ENCODE measurements around the gene SLC29A1. TPM values are rescaled to one million over a fixed set of nuclear protein-coding genes. Genes with fewer than 3 reads are reported as not detected.

SLC29A1 gene
- total and polyA plus RNA-seq, 9 of the 15 experiments (the other 6 are each of a cell fraction or from before 2014, with no cell fraction given): 18.9 to 170 (median 57.7) TPM

DNA sequence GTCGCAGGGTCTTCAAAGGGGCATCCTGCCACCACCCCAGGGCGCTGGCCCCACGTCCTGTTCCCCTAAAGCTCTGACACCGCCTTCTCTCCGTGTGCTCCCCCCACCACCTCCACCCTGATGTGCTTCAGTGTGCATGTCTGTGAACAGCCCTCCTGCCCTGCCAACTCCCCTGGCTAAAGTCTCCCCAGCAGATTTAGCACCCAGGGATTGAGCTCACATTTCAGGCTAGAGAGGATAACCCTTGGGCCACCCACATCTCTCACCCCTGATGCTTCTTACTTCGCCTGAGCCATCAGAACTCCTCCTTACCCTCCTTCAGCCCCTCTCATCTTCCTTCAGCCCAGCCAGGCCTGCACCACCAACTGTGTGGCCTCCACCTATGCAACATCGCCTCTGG, 54.4 kb downstream of the SLC29A1 start (continued):
- TF ChIP-seq NFE2 (IDR thresholded peaks at IDR 0.05; ENCODE audit: low read depth): no peak

DNA sequence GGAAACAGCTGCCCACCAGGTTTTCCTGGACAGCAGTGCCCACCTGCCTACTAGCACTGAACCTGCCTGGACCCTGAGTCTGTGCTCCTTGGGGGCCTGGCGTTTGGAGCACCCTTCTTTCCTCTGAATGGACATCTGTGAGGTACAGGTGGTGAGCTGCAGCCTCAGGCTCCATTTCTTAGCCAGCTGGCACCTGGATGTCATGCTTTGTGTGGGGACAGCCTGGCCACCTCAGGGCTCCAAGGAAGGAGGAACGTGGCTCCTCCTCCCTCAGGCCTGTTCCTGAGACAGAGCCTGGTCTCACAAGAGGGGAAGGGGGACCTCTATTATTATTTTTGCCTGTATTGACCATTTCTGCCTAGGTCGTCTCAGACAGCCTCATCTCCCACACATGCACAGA, 54.9 kb downstream of the SLC29A1 start:
- Histone ChIP-seq H3K36me3 (ENCODE audit: control insufficient read depth, insufficient read depth, low read length) (no peaks in the 10 kb centered on the region), H3K9ac (ENCODE audit: insufficient read depth in 1 of 2, low read depth in 2 of 2, low read length in 2 of 2) (no peak overlapping the region), H3K9me3 (replicated peaks; ENCODE audit: control insufficient read depth, insufficient read depth, low read depth, low read length) (no peaks in the 10 kb centered on the region), H3K79me2 (ENCODE audit: control insufficient read depth, insufficient read depth, low read length) (no peaks in the 10 kb centered on the region), H3K27me3 (ENCODE audit: control insufficient read depth in 2 of 2, insufficient read depth in 2 of 2, low read length in 2 of 2) (peaks cover 69 to 89% of the 10 kb centered on the region in 2 experiments), H3K4me2 (ENCODE audit: insufficient read depth, low read length) (no peak overlapping the region), H3K4me3 (no peak overlapping the region), H3K4me1 (replicated peaks in 1 of 2; ENCODE audit: control insufficient read depth in 2 of 2, insufficient read depth in 2 of 2, low read length in 2 of 2) (peaks cover 0 to 22% of the 10 kb centered on the region in 2 experiments; a peak in 2 of 5 replicates), H4K20me1 (replicated peaks; ENCODE audit: control insufficient read depth, insufficient read depth, low read length) (peaks cover 14% of the 10 kb centered on the region), H3K9me1 (ENCODE audit: control insufficient read depth, insufficient read depth, low read length) (peaks cover 4% of the 10 kb centered on the region), H2AFZ (ENCODE audit: low read depth, low read length) (no peak overlapping the region), H3K27ac (ENCODE audit: extremely low read depth, low read depth, low read length) (no peak overlapping the region)
- no peak for ATAC-seq
- in situ Hi-C loops (cut with MboI) (no loop called here), intact Hi-C loops (cut with micrococcal nuclease) (no loop called here)
- no peak for FAIRE-seq
- TF ChIP-seq RFX7 (CRISPR knock-in tag; IDR thresholded peaks at IDR 0.05) (no peak), ZNF146 (CRISPR knock-in tag; IDR thresholded peaks at IDR 0.05; ENCODE audit: unreplicated experiment) (no peak)
- TF ChIP-seq, protein P1, sequence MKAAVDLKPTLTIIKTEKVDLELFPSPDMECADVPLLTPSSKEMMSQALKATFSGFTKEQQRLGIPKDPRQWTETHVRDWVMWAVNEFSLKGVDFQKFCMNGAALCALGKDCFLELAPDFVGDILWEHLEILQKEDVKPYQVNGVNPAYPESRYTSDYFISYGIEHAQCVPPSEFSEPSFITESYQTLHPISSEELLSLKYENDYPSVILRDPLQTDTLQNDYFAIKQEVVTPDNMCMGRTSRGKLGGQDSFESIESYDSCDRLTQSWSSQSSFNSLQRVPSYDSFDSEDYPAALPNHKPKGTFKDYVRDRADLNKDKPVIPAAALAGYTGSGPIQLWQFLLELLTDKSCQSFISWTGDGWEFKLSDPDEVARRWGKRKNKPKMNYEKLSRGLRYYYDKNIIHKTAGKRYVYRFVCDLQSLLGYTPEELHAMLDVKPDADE (conservative IDR thresholded peaks at IDR 0.05; ENCODE audit: control insufficient read depth, low read depth, low read length): no peak
- TF ChIP-seq, protein P2, sequence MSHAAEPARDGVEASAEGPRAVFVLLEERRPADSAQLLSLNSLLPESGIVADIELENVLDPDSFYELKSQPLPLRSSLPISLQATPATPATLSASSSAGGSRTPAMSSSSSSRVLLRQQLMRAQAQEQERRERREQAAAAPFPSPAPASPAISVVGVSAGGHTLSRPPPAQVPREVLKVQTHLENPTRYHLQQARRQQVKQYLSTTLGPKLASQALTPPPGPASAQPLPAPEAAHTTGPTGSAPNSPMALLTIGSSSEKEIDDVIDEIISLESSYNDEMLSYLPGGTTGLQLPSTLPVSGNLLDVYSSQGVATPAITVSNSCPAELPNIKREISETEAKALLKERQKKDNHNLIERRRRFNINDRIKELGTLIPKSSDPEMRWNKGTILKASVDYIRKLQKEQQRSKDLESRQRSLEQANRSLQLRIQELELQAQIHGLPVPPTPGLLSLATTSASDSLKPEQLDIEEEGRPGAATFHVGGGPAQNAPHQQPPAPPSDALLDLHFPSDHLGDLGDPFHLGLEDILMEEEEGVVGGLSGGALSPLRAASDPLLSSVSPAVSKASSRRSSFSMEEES (CRISPR knock-in tag; IDR thresholded peaks at IDR 0.05): no peak
- 0% methylated on average over 3 of the region's 3 CpGs for WGBS (ENCODE audit: insufficient coverage, low coverage, missing lambda C conversion rate)
- ChIA-PET POLR2A (interaction anchor here (0.6 to 1.5 kb wide), 5 partner anchors 8 to 45 kb away, joined by 3 to 5 read pairs (median 4); partner anchors contain the start of genes AARS2, HSP90AB1 and TMEM151B), CTCF (ENCODE audit: low intra/inter-chr PET ratio) (no interaction called here)
- no TSS peak for BruUV-seq (replicated peaks)
- DNase-seq (ENCODE audit: extremely low read depth in 1 of 4, low spot score in 3 of 4): no peak
